GOT3 (cell line): ENCODE measurements around the gene LSM7.

ENCODE experiments used
- DNase-seq: peaks from one replicate; lab custom pipeline; 2025; ENCODE audit warnings: mixed read lengths; lab: John Stamatoyannopoulos, UW

The LSM7 gene

DNA sequence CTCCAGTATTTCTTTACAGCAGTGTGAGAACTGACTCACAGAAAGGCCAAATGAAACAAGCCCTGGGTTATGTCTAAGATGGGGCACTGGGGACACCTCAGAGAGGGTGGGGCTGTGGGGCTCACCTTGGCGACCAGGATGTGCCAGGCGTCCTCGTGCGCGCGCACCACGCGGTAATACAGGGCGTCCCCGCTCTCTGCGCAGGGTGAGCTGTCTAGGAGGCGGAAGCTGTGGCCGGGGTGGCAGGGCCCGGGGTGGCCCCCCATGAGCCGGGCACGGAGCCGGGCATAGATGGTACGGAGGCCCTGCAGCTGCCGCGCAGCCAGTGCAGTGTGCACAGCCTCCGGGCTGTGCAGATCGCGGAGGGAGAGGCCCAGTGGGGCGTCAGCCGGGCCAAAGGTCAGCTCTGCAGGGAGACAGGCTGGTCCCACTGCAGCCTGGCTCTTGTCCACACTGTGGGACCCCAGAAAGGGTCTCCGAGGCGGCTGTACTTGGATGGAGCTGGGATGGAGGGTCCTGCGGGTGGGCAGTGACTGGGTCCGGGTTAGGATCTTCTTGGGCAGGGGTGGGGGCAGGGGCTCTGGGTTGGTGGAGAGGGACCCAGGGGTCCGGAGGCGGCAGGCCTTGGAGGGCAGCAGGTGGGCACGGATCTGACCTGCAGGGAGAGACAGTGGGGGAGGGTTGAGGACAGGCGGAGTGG lies 49.8 kb downstream of the LSM7 start:
- DNase-seq: no peak

DNA sequence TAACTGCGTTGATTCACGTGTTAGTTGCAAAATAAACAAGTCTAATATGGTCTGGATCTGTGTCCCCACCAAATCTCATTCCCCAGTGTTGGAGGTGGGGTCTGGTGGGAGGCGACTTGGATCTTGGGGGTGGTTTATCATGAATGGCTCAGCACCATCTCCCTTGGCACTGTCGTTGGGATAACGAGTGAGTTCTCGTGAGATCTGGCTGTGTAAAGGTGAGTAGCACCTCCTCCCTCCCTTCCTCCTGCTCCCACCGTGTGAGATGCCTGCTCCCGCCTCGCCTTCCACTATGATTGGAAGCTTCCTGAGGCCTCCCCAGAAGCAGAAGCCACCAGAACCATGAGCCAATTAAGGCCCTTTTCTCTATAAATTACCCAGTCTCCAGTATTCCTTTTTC lies 51.2 kb downstream of the LSM7 start:
- DNase-seq: no peak

DNA sequence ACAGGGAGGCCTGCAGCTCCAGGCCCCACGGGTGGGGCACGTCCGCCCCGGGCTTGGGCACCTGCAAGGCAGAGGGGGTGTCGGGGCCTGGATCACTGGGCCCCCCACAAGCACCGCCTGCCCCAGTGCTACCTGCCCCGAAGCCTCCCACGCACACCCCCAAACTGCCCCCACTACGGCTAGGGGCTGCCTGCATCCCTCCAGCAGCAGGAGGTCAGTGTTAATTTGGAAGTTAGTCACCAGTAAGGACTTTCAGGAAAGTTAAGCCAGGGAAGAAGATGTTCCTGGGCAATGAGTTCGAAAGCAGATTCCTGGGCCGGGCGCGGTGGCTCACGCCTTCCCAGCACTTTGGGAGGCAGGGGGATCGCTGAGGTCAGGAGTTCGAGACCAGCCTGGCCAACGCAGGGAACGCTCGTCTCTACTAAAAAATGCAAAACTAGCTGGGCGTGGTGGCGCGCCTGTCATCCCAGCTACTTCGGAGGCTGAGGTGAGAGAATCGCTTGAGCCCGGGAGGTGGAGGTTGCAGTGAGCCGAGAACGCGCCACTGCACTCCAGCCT lies 51.9 kb downstream of the LSM7 start:
- no peak for DNase-seq

DNA sequence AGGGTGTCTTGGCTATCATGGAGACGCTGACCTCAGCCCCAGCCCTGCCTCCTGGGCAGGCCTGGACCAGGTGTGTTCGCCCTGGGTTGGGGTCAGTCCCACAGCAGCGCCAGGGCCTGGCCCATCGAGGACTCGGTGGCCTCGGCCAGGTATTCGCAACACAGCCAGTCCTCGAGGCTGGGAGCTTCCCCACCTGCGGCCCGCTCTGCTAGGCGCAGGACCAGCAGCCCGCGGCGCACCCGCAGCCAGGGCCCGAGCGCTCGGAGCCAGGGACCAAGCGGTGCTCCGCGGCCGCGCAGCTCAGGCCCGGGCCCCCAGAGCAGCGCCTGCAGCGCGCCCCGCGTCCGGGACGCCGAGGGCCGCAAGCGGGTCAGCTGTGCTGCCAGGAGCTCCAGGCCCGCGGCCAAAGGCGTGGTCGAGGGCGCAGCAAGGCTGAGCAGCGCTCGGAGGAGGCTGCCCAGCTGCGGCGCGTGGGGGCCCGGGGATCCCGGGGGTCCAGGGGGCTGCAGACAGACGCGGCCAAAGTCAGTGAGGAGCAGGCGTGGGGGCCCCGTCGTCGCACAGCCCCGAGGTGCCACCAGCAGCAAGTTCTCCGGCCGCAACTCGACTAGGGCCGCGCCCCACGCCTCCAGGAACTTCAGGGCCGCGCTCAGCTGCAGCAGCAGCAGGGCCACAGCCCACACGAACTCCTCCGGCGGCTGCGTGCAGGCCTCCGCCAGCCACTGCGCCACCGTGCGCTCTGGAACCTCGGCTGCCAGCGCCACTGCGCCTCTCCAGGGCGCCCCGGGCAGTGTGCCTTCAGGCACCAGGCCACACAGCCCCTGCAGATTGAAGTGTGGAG lies 52.6 kb downstream of the LSM7 start:
- DNase-seq: no peak

DNA sequence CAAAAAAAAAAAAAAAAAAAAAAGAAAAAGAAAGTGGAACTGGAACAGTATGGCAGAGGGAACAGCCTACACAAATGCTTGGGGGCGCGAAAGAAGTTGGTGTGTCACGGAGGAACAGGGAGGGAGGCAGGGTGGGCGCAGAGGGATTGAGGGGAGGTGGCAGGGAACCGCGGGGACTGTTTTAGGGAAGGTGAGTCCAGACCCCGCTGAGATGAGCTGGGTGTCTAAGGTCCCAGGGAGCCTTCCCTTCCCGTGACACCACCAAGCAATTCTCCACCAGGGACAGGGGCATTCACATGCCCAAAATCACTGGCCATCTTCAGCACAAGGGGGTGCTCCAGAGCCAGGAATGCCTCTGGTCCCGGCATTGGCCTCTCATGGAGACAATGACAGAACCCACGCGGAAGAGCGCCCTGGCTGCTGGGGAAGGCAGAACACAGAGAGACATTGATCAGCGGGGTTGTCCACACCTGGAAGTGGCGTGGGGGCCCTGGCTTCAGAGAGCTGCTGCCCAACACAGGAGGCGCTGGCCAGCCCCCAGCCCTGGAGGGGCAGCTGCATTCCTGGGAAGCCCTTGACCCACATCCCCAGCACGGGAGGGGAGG lies 53.4 kb downstream of the LSM7 start:
- no peak for DNase-seq

DNA sequence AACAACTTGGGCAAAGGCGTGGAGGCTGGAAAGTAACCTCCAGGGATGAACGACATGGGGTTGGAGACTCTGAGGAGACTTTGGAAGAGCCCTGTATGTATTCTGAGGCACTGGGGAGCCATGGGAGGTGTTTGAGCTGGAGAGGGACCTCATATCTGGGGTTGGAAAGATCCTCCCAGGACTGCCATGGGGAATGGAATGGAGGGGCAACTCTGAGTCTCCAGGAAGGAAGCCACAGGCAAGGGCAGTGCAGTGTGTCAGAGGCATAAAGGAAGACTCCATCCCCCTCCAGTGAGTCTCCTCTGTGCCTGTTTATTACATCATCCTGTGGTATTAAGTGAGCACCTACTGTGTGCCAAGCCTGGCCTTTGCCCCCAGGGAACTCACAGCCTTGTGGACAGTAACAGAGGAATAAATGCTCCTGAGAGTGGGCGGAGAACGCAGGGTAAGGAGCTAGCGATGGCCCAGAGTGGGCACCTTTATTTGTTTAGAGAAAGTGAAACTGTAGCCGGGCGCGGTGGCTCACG lies 54.1 kb downstream of the LSM7 start:
- no peak for DNase-seq

DNA sequence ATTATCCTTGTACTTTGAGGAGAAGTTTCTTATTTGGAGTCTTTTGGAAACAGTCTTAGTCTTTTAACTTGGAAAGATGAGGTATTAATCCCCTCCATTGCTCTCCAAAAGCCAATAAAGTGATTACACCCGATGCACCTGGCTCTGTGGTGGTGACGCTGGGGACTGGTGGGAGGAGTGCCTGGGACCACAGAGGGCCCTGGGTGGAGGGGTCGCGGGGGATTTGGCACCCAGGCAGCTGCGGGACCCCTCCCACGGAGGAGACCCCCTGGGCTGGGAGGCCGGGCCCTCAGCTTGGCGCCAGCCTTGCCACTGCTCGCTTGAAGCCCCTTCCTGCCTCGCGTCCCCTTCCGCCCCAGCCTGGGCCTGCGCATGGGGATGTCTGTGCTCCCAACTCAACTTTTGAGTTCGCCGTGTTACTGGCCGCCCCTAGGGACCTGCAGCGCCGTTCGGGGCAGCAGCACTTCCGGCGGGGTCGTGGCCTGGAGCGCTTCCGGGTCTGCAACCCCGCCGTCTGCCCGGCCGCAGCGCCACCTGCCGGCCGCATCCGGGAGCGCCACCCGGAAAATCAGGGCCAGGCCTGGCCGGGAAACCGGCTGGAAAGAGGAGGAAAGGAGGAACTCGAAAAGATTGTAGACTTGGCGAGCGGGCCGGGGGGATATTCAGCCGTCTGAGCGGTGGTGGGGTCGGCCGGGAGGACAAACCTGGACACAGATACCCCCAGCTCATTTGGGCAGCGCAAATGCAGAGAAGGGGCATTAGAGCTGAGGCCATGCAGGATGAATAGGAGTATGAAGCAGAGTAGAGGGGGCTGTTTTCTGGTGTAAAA lies 54.8 kb downstream of the LSM7 start:
- DNase-seq: peak; percentile 25
